SK-N-SH treated with all-trans-retinoic acid at 6 μM for 48 hours (cell line): ENCODE results near the gene TMEM79.
A peak's percentile ranks its signal among the peaks of the same experiment; 100 is the strongest.

Experiments
- ATAC-seq: fragments of 200-7000 bp; cut with Tn5 transposase; 3 replicates; pipeline ENCODE4 v1.9.1; 2020; ENCODE audit warnings: mild to moderate bottlenecking, moderate library complexity
- ARNTL ChIP-seq: fragments of 450-650 bp; formaldehyde crosslinking; IDR thresholded peaks from 2 replicates; pipeline ENCODE4 v1.5.0; 2020; ENCODE audit warnings: low read depth, mild to moderate bottlenecking, moderate library complexity, borderline replicate concordance
- BACH2 ChIP-seq: fragments of 250-450 bp; sonication (Bioruptor Pico); IDR thresholded peaks from 2 replicates; pipeline ENCODE4 v1.9.0; 2021; ENCODE audit warnings: mild to moderate bottlenecking, borderline replicate concordance
- GLIS3 ChIP-seq: fragments of 250-450 bp; sonication (Bioruptor Pico); IDR thresholded peaks from 2 replicates; pipeline ENCODE4 v1.5.0; 2020; ENCODE audit warnings: mild to moderate bottlenecking, moderate library complexity
- ISL1 ChIP-seq: fragments of 250-450 bp; sonication (Bioruptor Pico); IDR thresholded peaks from 2 replicates; pipeline ENCODE4 v2.1.2; 2022; ENCODE audit warnings: mild to moderate bottlenecking, moderate library complexity
- OSR1 ChIP-seq: fragments of 250-450 bp; sonication (Bioruptor Pico); IDR thresholded peaks from 2 replicates; pipeline ENCODE4 v1.8.0; 2022; ENCODE audit warnings: moderate library complexity, mild to moderate bottlenecking, inconsistent platforms
- PATZ1 ChIP-seq: fragments of 250-450 bp; sonication (Bioruptor Pico); IDR thresholded peaks from 2 replicates; pipeline ENCODE4 v1.8.0; 2020; ENCODE audit warnings: mild to moderate bottlenecking, moderate library complexity, borderline replicate concordance
- POU6F1 ChIP-seq: fragments of 250-450 bp; sonication (Bioruptor Pico); IDR thresholded peaks from 2 replicates; pipeline ENCODE4 v1.8.0; 2021; ENCODE audit warnings: low read depth, mild to moderate bottlenecking, moderate library complexity, borderline replicate concordance
- PPARA ChIP-seq: fragments of 250-450 bp; sonication (Bioruptor Pico); IDR thresholded peaks from 2 replicates; pipeline ENCODE4 v1.5.0; 2020; ENCODE audit warnings: mild to moderate bottlenecking, borderline replicate concordance
- RARB ChIP-seq: fragments of 250-450 bp; sonication (Bioruptor Pico); IDR thresholded peaks from 2 replicates; pipeline ENCODE4 v1.8.0; 2021; ENCODE audit warnings: mild to moderate bottlenecking, moderate library complexity
- SNAI2 ChIP-seq: fragments of 250-450 bp; sonication (Bioruptor Pico); IDR thresholded peaks from 2 replicates; pipeline ENCODE4 v1.5.0; 2020; ENCODE audit warnings: mild to moderate bottlenecking, moderate library complexity
- TOX ChIP-seq: fragments of 250-450 bp; sonication (Bioruptor Pico); IDR thresholded peaks from 2 replicates; pipeline ENCODE4 v1.8.0; 2021; ENCODE audit warnings: mild to moderate bottlenecking, moderate library complexity, borderline replicate concordance
- ZC3H10 ChIP-seq: fragments of 250-450 bp; sonication (Bioruptor Pico); IDR thresholded peaks from 2 replicates; pipeline ENCODE4 v1.5.1; 2021; ENCODE audit warnings: mild to moderate bottlenecking, moderate library complexity
- ZFP3 ChIP-seq: fragments of 250-450 bp; sonication (Bioruptor Pico); IDR thresholded peaks from 2 replicates; pipeline ENCODE4 v1.5.0; 2020; ENCODE audit warnings: mild to moderate bottlenecking, moderate library complexity
- ZFP30 ChIP-seq: fragments of 450-650 bp; formaldehyde crosslinking; IDR thresholded peaks from 2 replicates; pipeline ENCODE4 v1.5.0; 2022; ENCODE audit warnings: mild to moderate bottlenecking, moderate library complexity
- ZNF565 ChIP-seq: fragments of 450-650 bp; formaldehyde crosslinking; conservative IDR thresholded peaks from 2 replicates; pipeline ENCODE4 v1.5.0; 2020; ENCODE audit warnings: low read depth, mild to moderate bottlenecking, moderate library complexity
- ZNF70 ChIP-seq: fragments of 450-650 bp; formaldehyde crosslinking; IDR thresholded peaks from 2 replicates; pipeline ENCODE4 v1.5.0; 2020; ENCODE audit warnings: mild to moderate bottlenecking, moderate library complexity
- ZNF8 ChIP-seq: fragments of 450-650 bp; formaldehyde crosslinking; IDR thresholded peaks from 2 replicates; pipeline ENCODE4 v1.5.0; 2020; ENCODE audit warnings: mild to moderate bottlenecking, moderate library complexity
- TF ChIP-seq, protein P1 (sequence below): fragments of 250-450 bp; sonication (Bioruptor Pico); IDR thresholded peaks from 2 replicates; pipeline ENCODE4 v1.5.1; 2021; ENCODE audit warnings: mild to moderate bottlenecking, moderate library complexity
- TF ChIP-seq, protein P2 (sequence below): fragments of 250-450 bp; sonication (Bioruptor Pico); IDR thresholded peaks from 2 replicates; pipeline ENCODE4 v1.5.0; 2020; ENCODE audit warnings: mild to moderate bottlenecking, moderate library complexity
- TF ChIP-seq, protein P3 (sequence below): fragments of 250-450 bp; sonication (Bioruptor Pico); IDR thresholded peaks from 2 replicates; pipeline ENCODE4 v1.5.1; 2020; ENCODE audit warnings: low read depth, mild to moderate bottlenecking, moderate library complexity

Gene TMEM79

GRCh38 chr1:156293098-156293434 is 8.9 kb downstream of the TMEM79 start:
- ATAC-seq: no peak
- TF ChIP-seq ZC3H10 (CRISPR knock-in tag) (no peak), ZFP30 (no peak), ZNF8 (CRISPR knock-in tag) (no peak), POU6F1 (CRISPR knock-in tag) (no peak), RARB (CRISPR knock-in tag) (no peak), SNAI2 (no peak), BACH2 (no peak), GLIS3 (CRISPR knock-in tag) (no peak), TOX (no peak)

GRCh38 chr1:156293895-156294294 is 9.8 kb downstream of the TMEM79 start:
- TF ChIP-seq, protein P1, sequence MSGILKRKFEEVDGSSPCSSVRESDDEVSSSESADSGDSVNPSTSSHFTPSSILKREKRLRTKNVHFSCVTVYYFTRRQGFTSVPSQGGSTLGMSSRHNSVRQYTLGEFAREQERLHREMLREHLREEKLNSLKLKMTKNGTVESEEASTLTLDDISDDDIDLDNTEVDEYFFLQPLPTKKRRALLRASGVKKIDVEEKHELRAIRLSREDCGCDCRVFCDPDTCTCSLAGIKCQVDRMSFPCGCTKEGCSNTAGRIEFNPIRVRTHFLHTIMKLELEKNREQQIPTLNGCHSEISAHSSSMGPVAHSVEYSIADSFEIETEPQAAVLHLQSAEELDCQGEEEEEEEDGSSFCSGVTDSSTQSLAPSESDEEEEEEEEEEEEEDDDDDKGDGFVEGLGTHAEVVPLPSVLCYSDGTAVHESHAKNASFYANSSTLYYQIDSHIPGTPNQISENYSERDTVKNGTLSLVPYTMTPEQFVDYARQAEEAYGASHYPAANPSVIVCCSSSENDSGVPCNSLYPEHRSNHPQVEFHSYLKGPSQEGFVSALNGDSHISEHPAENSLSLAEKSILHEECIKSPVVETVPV: no peak
- no peak for TF ChIP-seq BACH2
- TF ChIP-seq, protein P2, sequence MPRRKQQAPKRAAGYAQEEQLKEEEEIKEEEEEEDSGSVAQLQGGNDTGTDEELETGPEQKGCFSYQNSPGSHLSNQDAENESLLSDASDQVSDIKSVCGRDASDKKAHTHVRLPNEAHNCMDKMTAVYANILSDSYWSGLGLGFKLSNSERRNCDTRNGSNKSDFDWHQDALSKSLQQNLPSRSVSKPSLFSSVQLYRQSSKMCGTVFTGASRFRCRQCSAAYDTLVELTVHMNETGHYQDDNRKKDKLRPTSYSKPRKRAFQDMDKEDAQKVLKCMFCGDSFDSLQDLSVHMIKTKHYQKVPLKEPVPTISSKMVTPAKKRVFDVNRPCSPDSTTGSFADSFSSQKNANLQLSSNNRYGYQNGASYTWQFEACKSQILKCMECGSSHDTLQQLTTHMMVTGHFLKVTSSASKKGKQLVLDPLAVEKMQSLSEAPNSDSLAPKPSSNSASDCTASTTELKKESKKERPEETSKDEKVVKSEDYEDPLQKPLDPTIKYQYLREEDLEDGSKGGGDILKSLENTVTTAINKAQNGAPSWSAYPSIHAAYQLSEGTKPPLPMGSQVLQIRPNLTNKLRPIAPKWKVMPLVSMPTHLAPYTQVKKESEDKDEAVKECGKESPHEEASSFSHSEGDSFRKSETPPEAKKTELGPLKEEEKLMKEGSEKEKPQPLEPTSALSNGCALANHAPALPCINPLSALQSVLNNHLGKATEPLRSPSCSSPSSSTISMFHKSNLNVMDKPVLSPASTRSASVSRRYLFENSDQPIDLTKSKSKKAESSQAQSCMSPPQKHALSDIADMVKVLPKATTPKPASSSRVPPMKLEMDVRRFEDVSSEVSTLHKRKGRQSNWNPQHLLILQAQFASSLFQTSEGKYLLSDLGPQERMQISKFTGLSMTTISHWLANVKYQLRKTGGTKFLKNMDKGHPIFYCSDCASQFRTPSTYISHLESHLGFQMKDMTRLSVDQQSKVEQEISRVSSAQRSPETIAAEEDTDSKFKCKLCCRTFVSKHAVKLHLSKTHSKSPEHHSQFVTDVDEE (CRISPR knock-in tag): no peak
- TF ChIP-seq ZC3H10 (CRISPR knock-in tag): no peak
- TF ChIP-seq RARB (CRISPR knock-in tag): no peak
- no peak for TF ChIP-seq OSR1 (CRISPR knock-in tag)
- no peak for TF ChIP-seq ZNF70 (CRISPR knock-in tag)
- no peak for TF ChIP-seq PPARA (CRISPR knock-in tag)
- no peak for TF ChIP-seq ZFP3 (CRISPR knock-in tag)
- no peak for TF ChIP-seq SNAI2
- TF ChIP-seq ISL1 (CRISPR knock-in tag): no peak
- no peak for TF ChIP-seq ZFP30
- no peak for TF ChIP-seq ZNF565
- TF ChIP-seq, protein P3, sequence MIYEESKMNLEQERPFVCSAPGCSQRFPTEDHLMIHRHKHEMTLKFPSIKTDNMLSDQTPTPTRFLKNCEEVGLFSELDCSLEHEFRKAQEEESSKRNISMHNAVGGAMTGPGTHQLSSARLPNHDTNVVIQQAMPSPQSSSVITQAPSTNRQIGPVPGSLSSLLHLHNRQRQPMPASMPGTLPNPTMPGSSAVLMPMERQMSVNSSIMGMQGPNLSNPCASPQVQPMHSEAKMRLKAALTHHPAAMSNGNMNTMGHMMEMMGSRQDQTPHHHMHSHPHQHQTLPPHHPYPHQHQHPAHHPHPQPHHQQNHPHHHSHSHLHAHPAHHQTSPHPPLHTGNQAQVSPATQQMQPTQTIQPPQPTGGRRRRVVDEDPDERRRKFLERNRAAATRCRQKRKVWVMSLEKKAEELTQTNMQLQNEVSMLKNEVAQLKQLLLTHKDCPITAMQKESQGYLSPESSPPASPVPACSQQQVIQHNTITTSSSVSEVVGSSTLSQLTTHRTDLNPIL: no peak
- no peak for TF ChIP-seq TOX

DNA sequence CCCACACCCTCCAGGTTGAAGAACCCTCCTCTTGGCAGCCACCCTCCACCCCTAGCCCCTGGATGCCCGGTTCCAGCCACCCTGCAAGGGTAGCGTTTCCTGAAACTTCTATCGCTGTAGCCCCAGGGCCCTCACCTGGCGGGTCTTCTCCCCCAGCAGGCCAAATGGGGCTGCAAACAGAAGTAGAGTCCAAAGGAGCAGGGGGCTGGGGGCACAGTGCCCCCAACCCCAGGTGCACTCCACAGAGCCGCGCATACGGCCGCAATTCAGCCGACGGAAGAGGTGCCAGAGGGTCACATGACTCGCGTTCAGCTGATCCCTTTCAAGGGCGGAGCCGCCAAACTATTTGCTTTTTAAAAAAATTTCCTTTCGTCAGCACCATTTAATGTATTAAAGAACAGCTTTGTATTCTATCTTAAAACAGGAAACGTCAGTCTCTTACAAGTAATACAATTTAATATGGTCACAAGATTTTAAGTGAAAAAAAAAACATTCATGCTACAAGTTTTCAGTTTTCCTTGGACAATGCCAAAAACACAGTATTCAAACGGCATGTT is 11.3 kb downstream of the TMEM79 start, which contains the start of gene GLMP:
Gene GLMP, minus strand, starts transcription at position 289 of the 557 bp plus-strand sequence. Its CDS starts 34 bp downstream, at position 255.
- peak; percentile 57 for ATAC-seq
- TF ChIP-seq GLIS3 (CRISPR knock-in tag) (no peak), ZFP30 (no peak), BACH2 (no peak), ZC3H10 (CRISPR knock-in tag) (no peak), TOX (no peak), ZNF8 (CRISPR knock-in tag) (no peak), ZFP3 (CRISPR knock-in tag) (no peak), SNAI2 (no peak), PATZ1 (no peak), ARNTL (CRISPR knock-in tag) (no peak)
- TF ChIP-seq, protein P2 (CRISPR knock-in tag): no peak
- TF ChIP-seq, protein P1: no peak
- TF ChIP-seq, protein P3: no peak
- TF ChIP-seq, all 23 proteins: peak for 0

More at GRCh38 chr1:156293895-156294294, 9.8 kb downstream of the TMEM79 start:
- ATAC-seq: no peak
